Small intestine (tissue), 7 donors: ENCODE measurements around the gene TMEM63A. TPM values are rescaled to one million over a fixed set of nuclear protein-coding genes. Genes with fewer than 3 reads are reported as not detected.
A peak's percentile ranks its signal among the peaks of the same experiment; 100 is the strongest.

Source experiments
- DNase-seq, 2 donors: peaks; one replicate each; pipeline versions ENCODE4 v3.0.0 to v3.0.0-alpha.2; 2013
- FAIRE-seq: peaks from 2 replicates; lab custom pipeline; 2012; peaks lifted over from hg19 to GRCh38; lab: Jason Lieb, UNC
- H3K27ac ChIP-seq, 3 donors: one replicate each; pipeline ENCODE4 v1.5.1; 2013; ENCODE audit warnings: low read length in 2 of 3, mild to moderate bottlenecking in 2 of 3, control low read depth in 1 of 3, inconsistent platforms in 1 of 3, low read depth in 1 of 3, moderate library complexity in 1 of 3
- H3K27me3 ChIP-seq, 3 donors: one replicate each; pipeline ENCODE4 v1.6.1; 2013; ENCODE audit warnings: low read length in 3 of 3, inconsistent platforms in 1 of 3; ENCODE audit not compliant: control insufficient read depth in 3 of 3, insufficient read depth in 3 of 3
- H3K36me3 ChIP-seq, 3 donors: one replicate each; pipeline ENCODE4 v1.6.1; 2013; ENCODE audit warnings: low read length in 3 of 3, inconsistent platforms in 1 of 3, low read depth in 1 of 3, mild to moderate bottlenecking in 1 of 3, moderate library complexity in 1 of 3; ENCODE audit not compliant: control insufficient read depth in 3 of 3, insufficient read depth in 2 of 3
- H3K4me1 ChIP-seq, 3 donors: one replicate each; pipeline ENCODE4 v1.6.1; 2013; ENCODE audit warnings: low read length in 2 of 3, inconsistent platforms in 1 of 3, low read depth in 1 of 3, mild to moderate bottlenecking in 1 of 3, moderate library complexity in 1 of 3; ENCODE audit not compliant: control insufficient read depth in 3 of 3, insufficient read depth in 2 of 3
- H3K4me3 ChIP-seq, 3 donors: one replicate each; pipeline ENCODE4 v1.5.1; 2013; ENCODE audit warnings: low read length in 3 of 3, control low read depth in 1 of 3, inconsistent platforms in 1 of 3, low read depth in 1 of 3, mild to moderate bottlenecking in 1 of 3, moderate library complexity in 1 of 3
- H3K9me3 ChIP-seq, 2 donors: one replicate each; pipeline ENCODE4 v1.6.1; 2013; ENCODE audit warnings: low read depth in 1 of 2, low read length in 1 of 2; ENCODE audit not compliant: control insufficient read depth in 2 of 2, insufficient read depth in 1 of 2
- WGBS, 3 donors: extraction: QIAGEN DNeasy Blood & Tissue Kit; methylation state at CpG; one replicate each; pipeline ENCODE4 v1.1.7; 2013; 5-methylcytosine and 5-hydroxymethylcytosine counted together
- polyA plus RNA-seq, 4 donors: library from polyadenylated mRNA; stranded (reverse) in 3 of 4; unstranded in 1 of 4; fragments of 200-250 nt in 3 of 4; fragments of 120-200 nt in 1 of 4; gene quantifications; one replicate each; pipeline versions ENCODE4 v1.2.1 to v1.2.3, GENCODE V29; 2013
- donor health status: healthy with polysubstance abuse.
- donor health status: control.
- donor health status: control.
- donor health status: Bipolar disorder and iron deficiency.
- donor health status: healthy.

TMEM63A gene
- polyA plus RNA-seq, 4 donors = 5.1 to 99.2 (median 35.0) TPM

GRCh38 chr1:225823811-225824261, 58.3 kb downstream of the TMEM63A start:
- 75 to 85% (median 76%) methylated on average over 12 of the region's 12 CpGs for WGBS, 3 donors
- no peaks in the 10 kb centered on the region for H3K9me3 ChIP-seq
- H3K36me3 ChIP-seq = peaks cover 0 to 12% (median 0%) of the 10 kb centered on the region in 3 donors
- no peak overlapping the region for H3K4me3 ChIP-seq
- no peaks in the 10 kb centered on the region for H3K27me3 ChIP-seq
- no peak for FAIRE-seq
- H3K4me1 ChIP-seq = peaks cover 6 to 37% (median 12%) of the 10 kb centered on the region in 3 donors
- no peak overlapping the region for H3K27ac ChIP-seq
- no peak for DNase-seq

GRCh38 chr1:225822655-225823403, 59.4 kb downstream of the TMEM63A start:
- DNase-seq = no peak
- FAIRE-seq = no peak

GRCh38 chr1:225820522-225821120, 61.6 kb downstream of the TMEM63A start:
- Histone ChIP-seq H3K4me3 (no peak overlapping the region), H3K36me3 (peaks cover 0 to 18% (median 0%) of the 10 kb centered on the region in 3 donors), H3K4me1 (peaks cover 5 to 34% (median 15%) of the 10 kb centered on the region in 3 donors), H3K27ac (no peak overlapping the region), H3K27me3 (no peaks in the 10 kb centered on the region), H3K9me3 (no peaks in the 10 kb centered on the region)
- FAIRE-seq (no peak), DNase-seq (no peak)
- 81 to 88% (median 85%) methylated on average over 5 of the region's 5 CpGs for WGBS, 3 donors

More at GRCh38 chr1:225822655-225823403, 59.4 kb downstream of the TMEM63A start:
- Histone ChIP-seq H3K36me3 (peaks cover 0 to 9% (median 0%) of the 10 kb centered on the region in 3 donors), H3K4me3 (no peak overlapping the region), H3K27me3 (no peaks in the 10 kb centered on the region), H3K27ac (no peak overlapping the region), H3K4me1 (peaks cover 6 to 38% (median 12%) of the 10 kb centered on the region in 3 donors), H3K9me3 (no peaks in the 10 kb centered on the region)
- WGBS, 3 donors = 84 to 85% (median 85%) methylated on average over 12 of the region's 12 CpGs

GRCh38 chr1:225819346-225820192, 62.6 kb downstream of the TMEM63A start:
- no peak for FAIRE-seq
- no peak overlapping the region for H3K4me3 ChIP-seq
- no peak overlapping the region for H3K27ac ChIP-seq
- H3K4me1 ChIP-seq = peaks cover 5 to 25% (median 13%) of the 10 kb centered on the region in 3 donors
- DNase-seq = no peak
- no peaks in the 10 kb centered on the region for H3K27me3 ChIP-seq
- peaks cover 0 to 18% (median 0%) of the 10 kb centered on the region in 3 donors for H3K36me3 ChIP-seq
- no peaks in the 10 kb centered on the region for H3K9me3 ChIP-seq
- 76 to 80% (median 79%) methylated on average over 12 of the region's 12 CpGs for WGBS, 3 donors

GRCh38 chr1:225818229-225818628, 64.0 kb downstream of the TMEM63A start:
- WGBS, 3 donors = 78 to 96% (median 88%) methylated on average over 7 of the region's 7 CpGs
- H3K36me3 ChIP-seq = peaks cover 0 to 14% (median 0%) of the 10 kb centered on the region in 3 donors
- FAIRE-seq (no peak), DNase-seq (no peak)
- H3K4me1 ChIP-seq = peaks cover 9 to 27% (median 15%) of the 10 kb centered on the region in 3 donors
- H3K27me3 ChIP-seq = no peaks in the 10 kb centered on the region
- H3K4me3 ChIP-seq = no peak overlapping the region
- peak overlapping the region in 1 of 3 donors; percentile 59 for H3K27ac ChIP-seq
- no peaks in the 10 kb centered on the region for H3K9me3 ChIP-seq

- no peak for FAIRE-seq
- Histone ChIP-seq H3K27ac (peak overlapping the region; percentile 75 to 87 (median 77)), H3K4me1 (peaks cover 9 to 33% (median 16%) of the 10 kb centered on the region in 3 donors), H3K4me3 (no peak overlapping the region), H3K27me3 (no peaks in the 10 kb centered on the region), H3K9me3 (no peaks in the 10 kb centered on the region), H3K36me3 (peaks cover 0 to 13% (median 0%) of the 10 kb centered on the region in 3 donors)
- 31 to 39% (median 35%) methylated on average over 8 of the region's 8 CpGs for WGBS, 3 donors
- DNase-seq = peak in 1 of 2 donors; percentile 94
Measured at GRCh38 chr1:225817611-225818061, 64.5 kb downstream of the TMEM63A start.

GRCh38 chr1:225816643-225817538, 65.3 kb downstream of the TMEM63A start:
- H3K9me3 ChIP-seq = no peaks in the 10 kb centered on the region
- H3K36me3 ChIP-seq = peaks cover 0 to 18% (median 0%) of the 10 kb centered on the region in 3 donors
- no peaks in the 10 kb centered on the region for H3K27me3 ChIP-seq
- WGBS, 3 donors = 53 to 77% (median 65%) methylated on average over 16 to 17 of the region's 17 CpGs
- no peak for FAIRE-seq
- DNase-seq = no peak
- H3K4me1 ChIP-seq = peaks cover 9 to 33% (median 16%) of the 10 kb centered on the region in 3 donors
- H3K4me3 ChIP-seq = no peak overlapping the region
- H3K27ac ChIP-seq = peak overlapping the region; percentile 75 to 87 (median 77)
